K562 (cell line): Measurements from ENCODE around the gene SLC28A3. TPM values are rescaled to one million over a fixed set of nuclear protein-coding genes. Genes with fewer than 3 reads are reported as not detected.

Source experiments
- ATAC-seq: fragments of 200-7000 bp; cut with Tn5 transposase; 3 replicates; pipeline ENCODE4 v1.9.1; 2020; ENCODE audit warnings: moderate library complexity
- BruUV-seq: library from RNA; stranded (reverse); fragments of 400-500 nt; replicated peaks from 2 replicates; lab custom pipeline; 2021; lab: Mats Ljungman, UMichigan
- CTCF ChIA-PET: fragments of 300-600 bp; formaldehyde crosslinking; extraction: SDS; loops from one replicate; lab custom pipeline; 2021; ENCODE audit warnings: low intra/inter-chr PET ratio; lab: Yijun Ruan, JAX
- POLR2A ChIA-PET: fragments of 300-600, 350-650 bp; sonication (Branson Sonifier 250); formaldehyde crosslinking; extraction: SDS; loops from one replicate; lab custom pipeline; 2021; ENCODE audit warnings: antibody characterized with exemption, inconsistent platforms; lab: Yijun Ruan, JAX
- DNase-seq, 4 experiments: peaks; one replicate each; pipeline versions ENCODE4 v3.0.0 to v3.0.0-alpha.2; 2011 to 2018; ENCODE audit warnings: low spot score in 3 of 4, mixed read lengths in 3 of 4; ENCODE audit errors: extremely low read depth in 1 of 4
- FAIRE-seq: peaks from 2 replicates; lab custom pipeline; 2011; peaks lifted over from hg19 to GRCh38; lab: Jason Lieb, UNC
- H2AFZ ChIP-seq: 2 replicates; pipeline ENCODE4 v1.6.0; 2011; ENCODE audit warnings: low read depth, low read length, control low read depth, inconsistent platforms
- H3K27ac ChIP-seq: fragments of 200-600 bp; 3 replicates; pipeline ENCODE4 v1.8.0; 2011; ENCODE audit warnings: low read depth, mild to moderate bottlenecking, control low read depth, inconsistent platforms, low read length, moderate library complexity, mixed read lengths; ENCODE audit errors: extremely low read depth
- H3K27me3 ChIP-seq, 2 experiments: fragments of 300-600 bp in 1 of 2; 2 replicates in 1 of 2; 3 replicates in 1 of 2; pipeline versions ENCODE4 v1.6.0 to v1.8.0; 2011; ENCODE audit warnings: inconsistent platforms in 2 of 2, low read length in 2 of 2, mild to moderate bottlenecking in 1 of 2, mixed read lengths in 1 of 2, moderate library complexity in 1 of 2; ENCODE audit not compliant: control insufficient read depth in 2 of 2, insufficient read depth in 2 of 2
- H3K36me3 ChIP-seq: fragments of 300-600 bp; 3 replicates; pipeline ENCODE4 v1.8.0; 2011; ENCODE audit warnings: mild to moderate bottlenecking, low read length, inconsistent platforms; ENCODE audit not compliant: control insufficient read depth, insufficient read depth
- H3K4me1 ChIP-seq, 2 experiments: fragments of 200-600 bp in 1 of 2; replicated peaks in 1 of 2; 2 replicates in 1 of 2; 3 replicates in 1 of 2; pipeline versions ENCODE4 v1.5.1 to v1.8.0; 2011; ENCODE audit warnings: inconsistent platforms in 2 of 2, low read length in 2 of 2, mild to moderate bottlenecking in 1 of 2, mixed read lengths in 1 of 2, moderate library complexity in 1 of 2; ENCODE audit not compliant: control insufficient read depth in 2 of 2, insufficient read depth in 2 of 2
- H3K4me2 ChIP-seq: 2 replicates; pipeline ENCODE4 v1.6.1; 2011; ENCODE audit warnings: low read length, control low read depth, inconsistent platforms, mixed read lengths; ENCODE audit not compliant: insufficient read depth
- H3K4me3 ChIP-seq: fragments of 200-600 bp; sonication (generic), shearing (Covaris generic); 2 replicates; pipeline ENCODE4 v1.5.1; 2016; ENCODE audit warnings: control low read depth, inconsistent platforms
- H3K79me2 ChIP-seq: fragments of 200-600 bp; 3 replicates; pipeline ENCODE4 v1.8.0; 2011; ENCODE audit warnings: low read length, inconsistent platforms; ENCODE audit not compliant: control insufficient read depth, insufficient read depth
- H3K9ac ChIP-seq, 2 experiments: 2 replicates each; pipeline versions ENCODE4 v1.6.0 to v1.6.1; 2011; ENCODE audit warnings: low read depth in 2 of 2, low read length in 2 of 2, control low read depth in 1 of 2, inconsistent platforms in 1 of 2, mild to moderate bottlenecking in 1 of 2, mixed read lengths in 1 of 2; ENCODE audit not compliant: insufficient read depth in 1 of 2
- H3K9me1 ChIP-seq: one replicate; pipeline ENCODE4 v1.6.0; 2011; ENCODE audit warnings: inconsistent platforms, mild to moderate bottlenecking, low read length, moderate library complexity; ENCODE audit not compliant: control insufficient read depth, insufficient read depth
- H3K9me3 ChIP-seq: replicated peaks from 2 replicates; pipeline ENCODE4 v1.5.1; 2011; ENCODE audit warnings: low read depth, low read length, inconsistent platforms; ENCODE audit not compliant: control insufficient read depth, insufficient read depth
- H4K20me1 ChIP-seq: replicated peaks from 2 replicates; pipeline ENCODE4 v1.6.1; 2011; ENCODE audit warnings: low read length, inconsistent platforms, mixed read lengths; ENCODE audit not compliant: control insufficient read depth, insufficient read depth
- ARNT ChIP-seq, 2 experiments: fragments of 450-650 bp; IDR thresholded peaks; 2 replicates each; pipeline ENCODE4 v1.6.1; 2016; ENCODE audit warnings: mild to moderate bottlenecking in 1 of 2
- HNRNPL ChIP-seq: fragments of 200-400 bp; formaldehyde crosslinking; IDR thresholded peaks from 2 replicates; pipeline ENCODE4 v1.6.1; 2017; ENCODE audit warnings: low read depth, mild to moderate bottlenecking, low read length
- MAZ ChIP-seq, 2 experiments: fragments of 450-650 bp in 1 of 2; sonication (generic) in 1 of 2; formaldehyde crosslinking; IDR thresholded peaks in 1 of 2; conservative IDR thresholded peaks in 1 of 2; 2 replicates each; pipeline versions ENCODE4 v1.4.0 to v1.5.0; 2020; ENCODE audit warnings: mild to moderate bottlenecking in 1 of 2, missing genetic modification reagents in 1 of 2
- WGBS: fragments of 100-300 bp; shearing (Covaris generic); methylation state at CpG from one replicate; pipeline ENCODE4 v1.1.6; 2016; ENCODE audit warnings: low coverage, mixed read lengths; ENCODE audit not compliant: insufficient coverage; ENCODE audit errors: missing lambda C conversion rate; 5-methylcytosine and 5-hydroxymethylcytosine counted together
- in situ Hi-C: fragments of 300-500 bp; cut with MboI; formaldehyde crosslinking; loops from 4 replicates; pipeline ENCODE4 v1.15.0; 2018; ENCODE audit warnings: inconsistent platforms, mixed read lengths
- intact Hi-C: fragments of 100-400 bp; cut with micrococcal nuclease; formaldehyde crosslinking; loops from 2 replicates; pipeline ENCODE4 v1.14.2; 2022
- polyA plus RNA-seq, 8 experiments: library from polyadenylated mRNA; depleted of rRNA in 4 of 8; stranded (reverse) in 5 of 8; unstranded in 3 of 8; fragments of >200 nt; fragmentation: Nextera tagmentation in 2 of 8; fragmentation: Illumina TruSeq in 1 of 8; extraction: Ambion mirVana in 2 of 8; extraction: Trizol in 1 of 8; gene quantifications; 2 replicates each; pipeline versions ENCODE4 v1.2.1 to v1.2.3, GENCODE V29; 2011 to 2014; ENCODE audit warnings: inconsistent platforms in 1 of 8, missing spikeins in 1 of 8
- total RNA-seq, 7 experiments: library from RNA; depleted of rRNA in 6 of 7; stranded (reverse); fragments of >200 nt in 6 of 7; fragmentation: Illumina TruSeq in 2 of 7; extraction: Trizol in 2 of 7; gene quantifications; 2 replicates each; pipeline versions ENCODE4 v1.2.1 to v1.2.3, GENCODE V29; 2011 to 2021; ENCODE audit warnings: low replicate concordance in 1 of 7
- TF ChIP-seq, protein P1 (sequence below): fragments of 250-450 bp; sonication (Bioruptor Pico); IDR thresholded peaks from 2 replicates; pipeline ENCODE4 v1.5.0; 2021; ENCODE audit warnings: mild to moderate bottlenecking, moderate library complexity
- TF ChIP-seq, protein P2 (sequence below): sonication (generic); formaldehyde crosslinking; IDR thresholded peaks from 2 replicates; pipeline ENCODE4 v1.8.1; 2023; ENCODE audit warnings: mild to moderate bottlenecking, missing genetic modification reagents

Gene SLC28A3
- total and polyA plus RNA-seq, 9 of the 15 experiments (the other 6 are each of a cell fraction or from before 2014, with no cell fraction given) = not detected

DNA sequence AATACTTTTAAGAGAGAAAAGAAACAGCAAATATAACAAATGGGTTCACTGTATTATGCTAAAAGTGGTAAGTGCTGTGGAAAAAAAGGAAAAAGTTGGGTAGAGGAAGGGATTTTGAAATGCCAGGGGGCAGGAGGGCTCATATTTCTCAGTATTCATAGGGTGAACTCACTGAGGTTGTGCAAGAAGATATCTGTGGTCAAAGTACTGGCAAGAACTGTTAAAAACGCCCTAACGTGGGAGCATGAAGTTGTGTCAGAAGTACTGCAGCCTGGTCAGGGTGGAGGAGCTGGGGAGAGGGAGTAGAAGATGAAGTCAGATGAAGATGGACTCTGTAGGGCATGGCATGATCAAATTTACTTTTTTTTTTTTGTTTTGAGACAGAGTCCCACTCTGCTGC, 31.2 kb upstream of the SLC28A3 start:
- Histone ChIP-seq H3K9ac (no peak overlapping the region), H2AFZ (no peak overlapping the region), H3K9me3 (no peaks in the 10 kb centered on the region), H3K4me1 (no peaks in the 10 kb centered on the region; a peak in 1 of 5 replicates), H3K79me2 (no peaks in the 10 kb centered on the region), H3K27me3 (no peaks in the 10 kb centered on the region), H3K9me1 (no peaks in the 10 kb centered on the region), H3K4me3 (no peak overlapping the region), H3K27ac (no peak overlapping the region), H3K4me2 (no peak overlapping the region), H4K20me1 (no peaks in the 10 kb centered on the region), H3K36me3 (no peaks in the 10 kb centered on the region)
- WGBS = 10% methylated on average over 2 of the region's 2 CpGs
- TF ChIP-seq, protein P1, sequence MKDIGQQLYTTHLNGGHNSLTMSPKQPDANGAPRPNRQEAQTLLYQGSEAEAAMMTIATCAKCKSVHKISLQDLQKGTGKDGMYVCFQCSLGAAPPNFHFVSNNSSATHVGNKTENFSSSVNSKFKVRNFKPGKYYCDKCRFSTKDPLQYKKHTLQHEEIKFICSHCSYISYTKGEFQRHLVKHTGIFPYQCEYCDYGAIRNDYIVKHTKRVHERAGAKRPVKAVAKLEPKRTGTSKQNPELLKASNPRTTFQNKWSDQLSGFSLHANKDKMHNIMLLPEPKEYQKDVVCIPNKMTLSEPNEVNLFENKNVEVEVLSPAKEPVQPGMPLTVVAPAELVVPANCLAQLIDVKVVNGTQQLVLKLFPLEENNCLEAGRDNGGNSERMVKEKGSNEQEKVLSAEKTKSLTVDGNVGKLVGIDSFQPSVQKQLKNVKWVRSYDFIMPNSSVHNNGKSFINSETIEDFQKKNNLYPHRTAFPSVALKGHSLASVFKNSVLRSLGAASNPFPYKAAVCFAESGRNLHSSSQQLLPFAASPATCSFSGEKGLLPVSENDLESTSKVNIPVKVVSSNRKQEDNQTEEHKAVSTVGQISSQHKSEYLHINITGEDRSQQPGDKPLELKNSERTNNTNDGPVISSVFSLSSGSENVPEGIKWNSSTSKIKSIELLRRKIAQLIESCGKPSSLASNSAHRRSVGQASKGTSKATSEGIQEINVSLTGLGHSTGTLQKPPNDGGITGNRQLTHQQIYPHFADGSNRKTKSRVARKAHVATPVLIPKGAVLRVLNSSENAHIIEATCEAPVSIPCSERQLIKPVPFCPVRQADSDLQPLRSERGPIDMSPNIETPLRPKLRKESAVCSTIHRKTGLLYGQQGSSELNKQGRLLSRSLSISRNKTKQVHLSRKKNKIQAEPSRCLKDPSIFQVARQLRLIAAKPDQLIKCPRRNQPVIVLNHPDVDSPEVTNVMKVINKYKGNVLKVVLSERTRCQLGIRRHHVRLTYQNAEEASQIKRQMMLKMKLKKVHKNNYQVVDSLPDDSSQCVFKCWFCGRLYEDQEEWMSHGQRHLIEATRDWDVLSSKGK (CRISPR knock-in tag) = no peak
- TF ChIP-seq ARNT (IDR thresholded peaks at IDR 0.05) (no peak), HNRNPL (no peak), MAZ (CRISPR knock-in tag; conservative IDR thresholded peaks at IDR 0.05 in 1 of 2, IDR thresholded peaks at IDR 0.05 in 1 of 2) (no peak)
- TF ChIP-seq, protein P2, sequence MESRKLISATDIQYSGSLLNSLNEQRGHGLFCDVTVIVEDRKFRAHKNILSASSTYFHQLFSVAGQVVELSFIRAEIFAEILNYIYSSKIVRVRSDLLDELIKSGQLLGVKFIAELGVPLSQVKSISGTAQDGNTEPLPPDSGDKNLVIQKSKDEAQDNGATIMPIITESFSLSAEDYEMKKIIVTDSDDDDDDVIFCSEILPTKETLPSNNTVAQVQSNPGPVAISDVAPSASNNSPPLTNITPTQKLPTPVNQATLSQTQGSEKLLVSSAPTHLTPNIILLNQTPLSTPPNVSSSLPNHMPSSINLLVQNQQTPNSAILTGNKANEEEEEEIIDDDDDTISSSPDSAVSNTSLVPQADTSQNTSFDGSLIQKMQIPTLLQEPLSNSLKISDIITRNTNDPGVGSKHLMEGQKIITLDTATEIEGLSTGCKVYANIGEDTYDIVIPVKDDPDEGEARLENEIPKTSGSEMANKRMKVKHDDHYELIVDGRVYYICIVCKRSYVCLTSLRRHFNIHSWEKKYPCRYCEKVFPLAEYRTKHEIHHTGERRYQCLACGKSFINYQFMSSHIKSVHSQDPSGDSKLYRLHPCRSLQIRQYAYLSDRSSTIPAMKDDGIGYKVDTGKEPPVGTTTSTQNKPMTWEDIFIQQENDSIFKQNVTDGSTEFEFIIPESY = no peak
- ChIA-PET POLR2A (no interaction called here), CTCF (no interaction called here)
- ATAC-seq (no peak), FAIRE-seq (no peak), DNase-seq (no peak)
- BruUV-seq = no TSS peak
- intact Hi-C loops (no loop called here), in situ Hi-C loops (no loop called here)
